Stimulated activated CD4-positive, alpha-beta T cell treated with anti-CD3 and anti-CD28 coated beads, Interleukin-12 subunit alpha, Interleukin-12 subunit beta, amount 100 ng/mL, for 48 hours (primary cell): ENCODE measurements around the gene CDH22.

ENCODE experiments used
- DNase-seq, 3 donors: peaks; one replicate each; pipeline ENCODE4 v3.0.0-alpha.2; 2020; ENCODE audit warnings: low read depth in 2 of 3, low spot score in 1 of 3

CDH22 gene

GRCh38 chr20:46173652-46174468, 134.4 kb downstream of the CDH22 start:
- DNase-seq = no peak

DNA sequence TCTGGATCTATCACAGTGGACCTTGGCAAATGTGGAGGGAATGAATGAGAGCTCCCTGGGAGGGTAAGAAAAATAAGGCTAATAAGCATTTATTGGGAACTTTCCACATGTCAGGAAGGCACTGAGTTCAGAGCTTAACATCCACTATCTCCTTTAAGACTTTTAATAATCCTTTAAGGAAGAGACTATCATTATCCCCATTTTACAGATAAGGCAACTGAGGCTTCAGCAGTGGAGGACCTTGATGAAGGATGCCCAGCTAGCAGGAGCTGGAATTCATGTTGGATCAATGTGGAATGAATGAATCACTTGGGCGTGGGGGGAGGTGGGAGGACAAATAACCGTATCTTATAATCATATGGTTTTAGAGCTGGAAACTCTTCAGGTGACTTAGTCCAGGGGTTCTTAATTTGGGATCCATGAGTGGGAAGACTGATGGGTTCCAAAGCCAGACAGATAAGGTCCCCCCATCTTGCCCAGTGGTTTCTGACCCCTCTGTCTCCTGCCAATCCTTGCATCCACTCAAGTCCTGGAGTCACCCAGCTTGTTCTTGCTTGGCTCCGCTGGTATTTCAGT, 135.2 kb downstream of the CDH22 start:
- no peak for DNase-seq

DNA sequence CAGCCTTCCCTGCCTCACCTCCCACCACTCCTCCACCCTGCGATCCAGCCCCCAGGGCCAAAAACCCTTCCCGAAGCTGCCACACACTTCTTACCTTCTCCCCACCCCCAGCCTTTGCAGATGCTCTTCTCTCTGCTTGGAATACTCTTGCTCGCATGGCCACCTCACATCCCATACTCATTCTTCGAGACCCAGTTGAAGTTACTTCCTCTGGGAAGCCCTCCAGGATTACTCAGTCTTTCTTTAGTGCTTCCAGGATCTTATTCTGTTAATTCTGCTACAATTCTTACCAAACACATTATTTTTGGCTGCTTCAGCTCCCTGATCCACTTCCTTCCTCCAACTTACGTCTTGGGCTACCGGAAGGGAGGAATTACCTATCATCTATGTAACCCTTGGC, 135.8 kb downstream of the CDH22 start:
- no peak for DNase-seq

- DNase-seq = no peak
These were observed 136.4 kb downstream of the CDH22 start for GRCh38 chr20:46171909-46172308.

GRCh38 chr20:46171476-46171875, 136.8 kb downstream of the CDH22 start:
- DNase-seq = no peak

GRCh38 chr20:46169245-46170171, 138.8 kb downstream of the CDH22 start:
- no peak for DNase-seq

- DNase-seq = no peak
These were observed 139.9 kb downstream of the CDH22 start for GRCh38 chr20:46168438-46168837.

- no peak for DNase-seq
These were observed 141.2 kb downstream of the CDH22 start for GRCh38 chr20:46167080-46167479.

DNA sequence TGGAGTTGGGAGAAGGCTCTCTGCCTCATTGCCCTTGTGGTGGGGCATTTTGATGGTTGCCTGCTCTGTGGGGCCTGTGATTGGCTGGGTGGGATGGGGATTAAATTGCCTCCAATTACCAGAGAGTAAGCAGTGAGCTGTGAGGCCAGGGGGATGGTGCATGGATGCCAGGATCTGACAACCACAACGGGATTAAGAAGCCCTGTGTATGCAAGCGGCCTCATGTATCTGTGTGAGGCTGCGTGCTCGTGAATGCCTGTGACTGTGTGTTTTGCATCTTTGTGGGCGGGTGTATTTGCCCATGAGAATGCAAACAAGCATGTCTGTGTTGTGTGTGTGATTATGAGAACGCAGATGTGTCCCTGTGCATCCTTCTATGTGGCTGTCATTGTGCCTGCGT, 144.0 kb downstream of the CDH22 start:
- DNase-seq = no peak

- DNase-seq = no peak
These were observed 146.4 kb downstream of the CDH22 start for GRCh38 chr20:46161921-46162320.

DNA sequence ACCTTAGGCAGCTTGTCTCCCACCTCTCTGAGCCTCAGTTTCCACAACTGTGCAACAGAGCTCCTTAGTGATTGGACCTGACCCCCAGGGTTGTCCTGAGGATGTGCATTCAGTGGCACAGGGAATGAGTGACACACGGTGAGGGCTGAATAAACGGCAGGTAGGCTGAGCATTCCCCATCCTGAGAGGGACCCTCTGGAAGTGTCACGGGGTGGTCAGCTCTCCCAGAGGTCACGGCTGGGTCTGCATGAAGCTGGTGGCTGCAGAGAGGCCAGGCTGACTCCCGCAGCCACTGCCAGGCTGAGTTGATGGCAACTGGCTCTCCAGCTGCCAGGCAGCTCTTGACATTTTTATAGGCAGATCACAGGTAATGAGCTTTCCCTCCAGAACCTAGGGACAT, 147.6 kb downstream of the CDH22 start:
- DNase-seq = no peak

GRCh38 chr20:46159101-46159897, 149.0 kb downstream of the CDH22 start:
- no peak for DNase-seq

DNA sequence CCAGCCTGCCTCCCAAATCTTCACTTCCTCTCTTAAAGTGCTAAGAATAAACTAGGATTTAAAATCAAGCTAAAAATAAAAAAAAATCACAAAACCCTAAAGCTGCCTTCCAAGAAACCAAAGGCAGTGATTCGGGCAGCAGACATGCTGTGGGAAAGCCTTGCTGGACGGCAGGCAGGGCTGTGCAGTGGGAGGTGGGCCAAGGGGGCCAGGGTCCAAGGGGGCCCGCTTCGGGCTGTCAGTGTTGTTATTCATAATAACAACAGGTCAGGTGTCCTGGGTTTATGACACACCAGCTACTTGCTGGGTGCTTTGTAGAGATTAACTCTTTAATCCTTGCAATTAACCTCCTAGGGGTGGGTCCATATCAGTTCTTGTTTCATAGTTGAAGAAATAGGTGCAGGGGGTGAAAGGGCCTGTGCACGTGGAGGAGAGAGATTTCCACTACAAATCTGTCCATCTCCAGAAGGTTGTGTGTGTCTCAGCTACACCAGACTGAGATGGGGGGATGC, 149.8 kb downstream of the CDH22 start:
- DNase-seq = no peak

DNA sequence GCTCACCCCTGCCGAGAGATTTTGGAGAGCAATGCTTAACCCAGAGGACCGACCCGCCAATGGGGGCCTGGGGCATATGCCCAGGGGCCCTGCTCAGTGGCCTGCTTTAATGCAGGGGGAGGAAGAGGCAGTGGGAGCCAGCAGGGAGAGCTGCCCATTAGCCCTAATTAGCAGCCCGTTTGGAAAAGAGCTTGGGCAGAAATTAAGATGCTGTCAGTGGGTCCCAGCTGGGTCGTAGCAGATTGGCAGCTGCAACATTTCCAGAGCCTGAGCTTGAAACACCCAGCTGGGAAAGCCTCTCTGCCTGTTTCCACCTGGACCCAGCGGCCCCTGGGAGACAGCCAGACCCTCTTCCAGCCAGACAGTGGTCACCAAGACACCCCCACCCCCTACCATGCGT, 150.7 kb downstream of the CDH22 start:
- DNase-seq = no peak

DNA sequence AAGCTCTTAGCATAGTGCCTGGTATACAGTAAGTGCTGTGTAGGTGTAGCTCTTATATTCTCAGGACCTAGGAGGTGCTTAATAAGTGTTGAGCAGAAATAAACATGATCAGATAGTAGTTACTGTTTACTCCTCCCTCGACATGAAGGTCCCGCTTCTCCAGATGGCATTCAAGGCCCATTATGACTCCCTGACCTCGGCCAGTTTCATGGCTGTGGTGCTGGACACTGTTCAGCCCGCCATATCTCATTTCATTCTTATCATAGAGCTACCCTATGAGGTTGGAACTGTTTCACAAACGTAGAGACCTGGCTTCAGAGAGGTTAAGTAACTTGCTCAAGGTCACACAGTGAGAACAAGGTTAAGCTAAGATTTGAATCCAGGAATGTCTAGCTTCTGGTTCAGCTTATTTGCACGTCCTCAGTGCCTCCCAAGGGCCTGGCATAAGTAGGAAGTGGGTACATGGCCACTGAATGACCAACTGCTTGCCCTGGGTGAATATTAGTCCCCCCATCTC, 151.2 kb downstream of the CDH22 start:
- no peak for DNase-seq

DNA sequence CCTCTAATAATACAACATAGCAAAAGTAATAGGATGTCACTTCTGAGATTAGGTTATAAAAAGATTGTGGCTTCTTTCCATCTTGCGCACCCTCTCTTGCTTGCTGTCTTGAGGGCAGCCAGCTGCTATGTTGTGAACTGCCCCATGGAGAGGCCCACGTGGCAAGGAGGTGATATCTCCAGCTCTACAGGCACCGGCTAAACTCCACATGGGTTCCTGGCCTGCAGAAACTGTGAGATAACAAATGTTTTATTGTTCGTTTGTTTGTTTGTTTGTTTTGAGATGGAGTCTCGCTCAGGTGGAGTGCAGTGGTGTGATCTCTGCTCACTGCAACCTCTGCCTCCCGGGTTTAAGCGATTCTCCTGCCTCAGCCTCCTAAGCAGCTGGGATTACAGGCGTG, 152.2 kb downstream of the CDH22 start:
- no peak for DNase-seq

DNA sequence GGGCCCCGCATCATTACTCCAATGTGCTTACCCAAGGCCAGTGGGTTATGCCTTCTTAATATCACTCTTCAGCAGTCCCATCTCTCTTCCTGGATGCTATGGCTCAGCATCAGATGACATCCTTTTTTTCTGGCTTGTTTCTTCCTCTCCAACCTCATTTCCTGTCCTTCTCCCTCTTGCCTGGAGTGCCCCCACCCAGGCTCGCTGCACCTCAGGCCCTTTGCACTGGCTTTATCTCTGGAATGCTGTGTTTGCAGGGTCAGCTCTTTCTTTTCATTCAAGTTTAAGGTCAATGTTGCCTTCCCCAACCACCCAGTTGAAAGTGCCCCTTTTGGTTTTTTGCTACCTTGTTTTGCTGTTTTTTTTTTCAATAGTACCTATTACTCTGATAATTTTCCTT, 153.5 kb downstream of the CDH22 start:
- DNase-seq = no peak

DNA sequence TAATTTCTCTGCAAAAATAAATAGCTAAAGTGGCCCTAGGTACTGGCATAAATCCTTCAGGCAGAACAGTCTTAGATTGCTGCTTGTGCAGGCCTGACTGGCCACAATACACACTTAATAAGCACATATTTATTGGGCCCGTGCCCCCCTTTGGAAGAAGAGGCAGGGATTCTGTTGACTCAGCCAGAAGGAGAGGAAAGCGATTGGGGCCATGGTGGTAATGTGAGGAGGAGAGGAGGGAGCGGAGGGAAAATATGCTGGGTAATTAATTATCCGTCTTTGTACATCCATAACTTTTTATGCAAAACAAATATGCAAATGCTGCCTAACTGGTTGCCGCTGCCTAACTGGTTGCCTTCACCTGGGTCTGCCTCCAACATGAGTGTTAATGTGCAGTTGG, 154.0 kb downstream of the CDH22 start:
- no peak for DNase-seq

GRCh38 chr20:46152824-46153586, 155.3 kb downstream of the CDH22 start:
- DNase-seq = no peak

- DNase-seq = peak in 2 of 3 donors; percentile 14 to 17
These were observed 156.4 kb downstream of the CDH22 start for GRCh38 chr20:46151936-46152335.
